Right cardiac atrium (tissue), 5 donors: ENCODE data around the gene TBC1D2B. TPM values are rescaled to one million over a fixed set of nuclear protein-coding genes. Genes with fewer than 3 reads are reported as not detected.

Experiments used
- ATAC-seq, 2 donors: fragments of 200-7000 bp; cut with Tn5 transposase; one replicate each; pipeline versions ENCODE4 v1.8.0 to v1.9.1; 2020; ENCODE audit warnings: moderate library complexity in 2 of 2, mild to moderate bottlenecking in 1 of 2
- DNase-seq, 3 donors: peaks; one replicate each; pipeline ENCODE4 v3.0.0-alpha.2; 2020
- H3K27ac ChIP-seq: one replicate; pipeline ENCODE4 v1.5.1; 2013; ENCODE audit warnings: mild to moderate bottlenecking, low read length, control low read depth, moderate library complexity
- H3K27me3 ChIP-seq: one replicate; pipeline ENCODE4 v1.6.1; 2013; ENCODE audit not compliant: control insufficient read depth, insufficient read depth
- H3K4me1 ChIP-seq: one replicate; pipeline ENCODE4 v1.6.1; 2013; ENCODE audit warnings: low read length; ENCODE audit not compliant: control insufficient read depth, insufficient read depth
- H3K4me3 ChIP-seq: one replicate; pipeline ENCODE4 v1.5.1; 2013; ENCODE audit warnings: low read length, control low read depth
- H3K9me3 ChIP-seq: one replicate; pipeline ENCODE4 v1.6.1; 2013; ENCODE audit warnings: low read length; ENCODE audit not compliant: control insufficient read depth
- WGBS: extraction: QIAGEN DNeasy Blood & Tissue Kit; methylation state at CpG from one replicate; pipeline ENCODE4 v1.1.7; 2013; 5-methylcytosine and 5-hydroxymethylcytosine counted together
- intact Hi-C, 4 donors: fragments of 100-400 bp; cut with DNase I; formaldehyde crosslinking; loops; one replicate each; pipeline versions ENCODE4 v1.11.0 to v1.14.0; 2022 to 2023
- polyA plus RNA-seq: library from polyadenylated mRNA; stranded (reverse); fragments of 200-250 nt; gene quantifications from one replicate; pipeline ENCODE4 v1.2.3, GENCODE V29; 2013
- total RNA-seq, 4 donors: library from RNA; stranded (reverse); fragmentation: NEBNext Ultra II Directional; extraction: Animal tissue kit (Norgen Biotek cat#: 25700); gene quantifications; one replicate each; pipeline ENCODE4 v1.2.1, GENCODE V29; 2021
- donor health status: healthy with polysubstance abuse.
- donor health status: DM: no; HTN: yes; CAD: no.
- donor health status: DM: no; HTN: no; CAD: no.
- donor health status: DM: no; HTN: yes; CAD: no; lungs with severe emphysema.
- donor health status: DM: yes; HTN: yes; CAD: no.

Gene TBC1D2B
- total and polyA plus RNA-seq, 5 donors: 8.2 to 19.8 (median 15.0) TPM

- Histone ChIP-seq H3K4me1 (no peaks in the 10 kb centered on the region), H3K27me3 (no peaks in the 10 kb centered on the region), H3K27ac (no peak overlapping the region), H3K9me3 (no peaks in the 10 kb centered on the region), H3K4me3 (no peak overlapping the region)
- 91% methylated on average over 4 of the region's 4 CpGs for WGBS
- DNase-seq: no peak
- intact Hi-C loops: no loop called here
- no peak for ATAC-seq
Observed at GRCh38 chr15:78083186-78083585, 5.7 kb upstream of the TBC1D2B start.

- H3K27ac ChIP-seq: no peak overlapping the region
- no peak for DNase-seq
- intact Hi-C loops: no loop called here
- H3K9me3 ChIP-seq: no peaks in the 10 kb centered on the region
- H3K4me3 ChIP-seq: no peak overlapping the region
- no peak for ATAC-seq
- H3K27me3 ChIP-seq: no peaks in the 10 kb centered on the region
- WGBS: 88% methylated on average over 1 of the region's 1 CpG
- H3K4me1 ChIP-seq: no peaks in the 10 kb centered on the region
Observed at GRCh38 chr15:78082743-78083110, 5.2 kb upstream of the TBC1D2B start.

GRCh38 chr15:78082106-78082742, 4.7 kb upstream of the TBC1D2B start:
- ATAC-seq: peak in 1 of 2 donors; percentile 39
- Histone ChIP-seq H3K27ac (no peak overlapping the region), H3K27me3 (no peaks in the 10 kb centered on the region), H3K9me3 (no peaks in the 10 kb centered on the region), H3K4me3 (no peak overlapping the region), H3K4me1 (no peaks in the 10 kb centered on the region)
- DNase-seq: no peak
- intact Hi-C loops: no loop called here
- 68% methylated on average over 5 of the region's 5 CpGs for WGBS

GRCh38 chr15:78080088-78080460, 2.6 kb upstream of the TBC1D2B start:
- Histone ChIP-seq H3K27ac (no peak overlapping the region), H3K9me3 (no peaks in the 10 kb centered on the region), H3K27me3 (no peaks in the 10 kb centered on the region), H3K4me3 (no peak overlapping the region), H3K4me1 (peaks cover 4% of the 10 kb centered on the region)
- intact Hi-C loops: no loop called here
- ATAC-seq (no peak), DNase-seq (no peak)
- 88% methylated on average over 8 of the region's 8 CpGs for WGBS

GRCh38 chr15:78079298-78080087, 2.0 kb upstream of the TBC1D2B start:
- no peak for ATAC-seq
- intact Hi-C loops: no loop called here
- no peak for DNase-seq
- Histone ChIP-seq H3K4me1 (peaks cover 4% of the 10 kb centered on the region), H3K4me3 (no peak overlapping the region), H3K9me3 (no peaks in the 10 kb centered on the region), H3K27me3 (no peaks in the 10 kb centered on the region), H3K27ac (no peak overlapping the region)
- 77% methylated on average over 11 of the region's 11 CpGs for WGBS

GRCh38 chr15:78077871-78078210, 330 bp upstream of the TBC1D2B start:
- 27% methylated on average over 7 of the region's 7 CpGs for WGBS
- Histone ChIP-seq H3K9me3 (no peaks in the 10 kb centered on the region), H3K4me3 (peak overlapping the region; percentile 84), H3K4me1 (peaks cover 4% of the 10 kb centered on the region), H3K27ac (peak overlapping the region; percentile 11), H3K27me3 (no peaks in the 10 kb centered on the region)
- DNase-seq (no peak), ATAC-seq (no peak)
- intact Hi-C loops: no loop called here

- Histone ChIP-seq H3K9me3 (no peaks in the 10 kb centered on the region), H3K4me1 (peaks cover 7% of the 10 kb centered on the region), H3K27me3 (no peaks in the 10 kb centered on the region), H3K4me3 (peak overlapping the region; percentile 84), H3K27ac (peak overlapping the region; percentile 83)
- DNase-seq: no peak
- intact Hi-C loops: no loop called here
- ATAC-seq: peak; percentile 19 to 31
- WGBS: 40% methylated on average over 17 of the region's 17 CpGs
Observed at GRCh38 chr15:78076231-78077052, 1.1 kb downstream of the TBC1D2B start.

GRCh38 chr15:78075490-78076230, 1.9 kb downstream of the TBC1D2B start:
- H3K27ac ChIP-seq: peak overlapping the region; percentile 83
- intact Hi-C loops: no loop called here
- no peaks in the 10 kb centered on the region for H3K9me3 ChIP-seq
- WGBS: 15% methylated on average over 7 of the region's 7 CpGs
- DNase-seq: peak in 2 of 3 donors; percentile 60 to 65
- ATAC-seq: peak; percentile 78 to 81
- no peaks in the 10 kb centered on the region for H3K27me3 ChIP-seq
- H3K4me3 ChIP-seq: peak overlapping the region; percentile 84
- H3K4me1 ChIP-seq: peaks cover 7% of the 10 kb centered on the region

GRCh38 chr15:78073046-78073787, 4.3 kb downstream of the TBC1D2B start:
- peaks cover 20% of the 10 kb centered on the region for H3K4me1 ChIP-seq
- H3K4me3 ChIP-seq: no peak overlapping the region
- ATAC-seq: no peak
- no peak overlapping the region for H3K27ac ChIP-seq
- no peaks in the 10 kb centered on the region for H3K9me3 ChIP-seq
- 88% methylated on average over 5 of the region's 5 CpGs for WGBS
- intact Hi-C loops: no loop called here
- DNase-seq: no peak
- no peaks in the 10 kb centered on the region for H3K27me3 ChIP-seq
